ENCODE results near the gene TTC23L.

DNA sequence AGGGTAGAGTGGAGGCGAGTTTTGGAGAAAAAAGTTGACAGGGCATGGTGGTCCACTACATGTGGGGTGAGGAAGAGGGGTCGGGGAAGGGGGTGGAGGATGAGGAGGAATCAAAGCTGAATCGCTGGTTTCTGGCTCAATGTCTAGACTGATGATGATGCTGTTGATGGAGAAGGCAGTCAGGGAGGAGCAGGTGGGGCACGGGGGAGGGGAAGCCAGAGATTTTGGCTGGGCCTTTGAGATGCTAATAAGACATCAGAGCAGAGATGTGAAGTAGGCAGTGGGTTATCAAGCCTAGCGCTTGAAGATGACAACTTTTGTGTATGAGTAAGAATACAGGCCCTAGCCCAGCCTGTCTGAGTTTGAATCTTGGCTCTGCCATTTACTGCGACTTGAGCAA lies 32.4 kb upstream of the TTC23L start:
- TF ChIP-seq POLR2A (IDR thresholded peaks at IDR 0.05; ENCODE audit: low read length) (no peak), JUNB (IDR thresholded peaks at IDR 0.05) (no peak), MYC (IDR thresholded peaks at IDR 0.05; ENCODE audit: borderline replicate concordance, low read length) (no peak), GATA3 (IDR thresholded peaks at IDR 0.05; ENCODE audit: borderline replicate concordance) (no peak), HEYL (CRISPR knock-in tag; IDR thresholded peaks at IDR 0.05) (no peak), RARB (CRISPR knock-in tag; IDR thresholded peaks at IDR 0.05) (no peak)
- TF ChIP-seq, protein P1, sequence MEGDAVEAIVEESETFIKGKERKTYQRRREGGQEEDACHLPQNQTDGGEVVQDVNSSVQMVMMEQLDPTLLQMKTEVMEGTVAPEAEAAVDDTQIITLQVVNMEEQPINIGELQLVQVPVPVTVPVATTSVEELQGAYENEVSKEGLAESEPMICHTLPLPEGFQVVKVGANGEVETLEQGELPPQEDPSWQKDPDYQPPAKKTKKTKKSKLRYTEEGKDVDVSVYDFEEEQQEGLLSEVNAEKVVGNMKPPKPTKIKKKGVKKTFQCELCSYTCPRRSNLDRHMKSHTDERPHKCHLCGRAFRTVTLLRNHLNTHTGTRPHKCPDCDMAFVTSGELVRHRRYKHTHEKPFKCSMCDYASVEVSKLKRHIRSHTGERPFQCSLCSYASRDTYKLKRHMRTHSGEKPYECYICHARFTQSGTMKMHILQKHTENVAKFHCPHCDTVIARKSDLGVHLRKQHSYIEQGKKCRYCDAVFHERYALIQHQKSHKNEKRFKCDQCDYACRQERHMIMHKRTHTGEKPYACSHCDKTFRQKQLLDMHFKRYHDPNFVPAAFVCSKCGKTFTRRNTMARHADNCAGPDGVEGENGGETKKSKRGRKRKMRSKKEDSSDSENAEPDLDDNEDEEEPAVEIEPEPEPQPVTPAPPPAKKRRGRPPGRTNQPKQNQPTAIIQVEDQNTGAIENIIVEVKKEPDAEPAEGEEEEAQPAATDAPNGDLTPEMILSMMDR (IDR thresholded peaks at IDR 0.05) = no peak
- TF ChIP-seq, protein P2, sequence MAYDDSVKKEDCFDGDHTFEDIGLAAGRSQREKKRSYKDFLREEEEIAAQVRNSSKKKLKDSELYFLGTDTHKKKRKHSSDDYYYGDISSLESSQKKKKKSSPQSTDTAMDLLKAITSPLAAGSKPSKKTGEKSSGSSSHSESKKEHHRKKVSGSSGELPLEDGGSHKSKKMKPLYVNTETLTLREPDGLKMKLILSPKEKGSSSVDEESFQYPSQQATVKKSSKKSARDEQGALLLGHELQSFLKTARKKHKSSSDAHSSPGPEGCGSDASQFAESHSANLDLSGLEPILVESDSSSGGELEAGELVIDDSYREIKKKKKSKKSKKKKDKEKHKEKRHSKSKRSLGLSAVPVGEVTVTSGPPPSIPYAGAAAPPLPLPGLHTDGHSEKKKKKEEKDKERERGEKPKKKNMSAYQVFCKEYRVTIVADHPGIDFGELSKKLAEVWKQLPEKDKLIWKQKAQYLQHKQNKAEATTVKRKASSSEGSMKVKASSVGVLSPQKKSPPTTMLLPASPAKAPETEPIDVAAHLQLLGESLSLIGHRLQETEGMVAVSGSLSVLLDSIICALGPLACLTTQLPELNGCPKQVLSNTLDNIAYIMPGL (CRISPR knock-in tag; IDR thresholded peaks at IDR 0.05; ENCODE audit: borderline replicate concordance) = no peak
- TF ChIP-seq, protein P3, sequence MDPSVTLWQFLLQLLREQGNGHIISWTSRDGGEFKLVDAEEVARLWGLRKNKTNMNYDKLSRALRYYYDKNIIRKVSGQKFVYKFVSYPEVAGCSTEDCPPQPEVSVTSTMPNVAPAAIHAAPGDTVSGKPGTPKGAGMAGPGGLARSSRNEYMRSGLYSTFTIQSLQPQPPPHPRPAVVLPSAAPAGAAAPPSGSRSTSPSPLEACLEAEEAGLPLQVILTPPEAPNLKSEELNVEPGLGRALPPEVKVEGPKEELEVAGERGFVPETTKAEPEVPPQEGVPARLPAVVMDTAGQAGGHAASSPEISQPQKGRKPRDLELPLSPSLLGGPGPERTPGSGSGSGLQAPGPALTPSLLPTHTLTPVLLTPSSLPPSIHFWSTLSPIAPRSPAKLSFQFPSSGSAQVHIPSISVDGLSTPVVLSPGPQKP (IDR thresholded peaks at IDR 0.05; ENCODE audit: low read depth, low read length) = no peak
- TF ChIP-seq, protein P4, sequence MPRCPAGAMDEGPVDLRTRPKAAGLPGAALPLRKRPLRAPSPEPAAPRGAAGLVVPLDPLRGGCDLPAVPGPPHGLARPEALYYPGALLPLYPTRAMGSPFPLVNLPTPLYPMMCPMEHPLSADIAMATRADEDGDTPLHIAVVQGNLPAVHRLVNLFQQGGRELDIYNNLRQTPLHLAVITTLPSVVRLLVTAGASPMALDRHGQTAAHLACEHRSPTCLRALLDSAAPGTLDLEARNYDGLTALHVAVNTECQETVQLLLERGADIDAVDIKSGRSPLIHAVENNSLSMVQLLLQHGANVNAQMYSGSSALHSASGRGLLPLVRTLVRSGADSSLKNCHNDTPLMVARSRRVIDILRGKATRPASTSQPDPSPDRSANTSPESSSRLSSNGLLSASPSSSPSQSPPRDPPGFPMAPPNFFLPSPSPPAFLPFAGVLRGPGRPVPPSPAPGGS (IDR thresholded peaks at IDR 0.05) = no peak
